Measurements from ENCODE around the gene NPL.

NPL gene

GRCh38 chr1:182869241-182869666, 79.7 kb downstream of the NPL start:
- H3K27ac ChIP-seq = no peak overlapping the region
- H3K9me3 ChIP-seq = no peaks in the 10 kb centered on the region
- H3K36me3 ChIP-seq = peaks cover 99% of the 10 kb centered on the region
- TF ChIP-seq CTCF (IDR thresholded peaks at IDR 0.05) = no peak
- no peaks in the 10 kb centered on the region for H3K4me1 ChIP-seq (ENCODE audit: control insufficient read depth in 1 of 2, insufficient read depth in 1 of 2, low read depth in 1 of 2, low read length in 1 of 2)
- H3K4me3 ChIP-seq (ENCODE audit: low read depth in 1 of 2, low read length in 1 of 2) = no peak overlapping the region
- no peaks in the 10 kb centered on the region for H3K27me3 ChIP-seq

GRCh38 chr1:182872881-182873280, 83.3 kb downstream of the NPL start:
- no peaks in the 10 kb centered on the region for H3K27me3 ChIP-seq
- peaks cover 100% of the 10 kb centered on the region for H3K36me3 ChIP-seq
- no peaks in the 10 kb centered on the region for H3K9me3 ChIP-seq
- no peak for TF ChIP-seq CTCF (IDR thresholded peaks at IDR 0.05)
- H3K4me3 ChIP-seq (ENCODE audit: low read depth in 1 of 2, low read length in 1 of 2) = no peak overlapping the region
- H3K27ac ChIP-seq = no peak overlapping the region
- no peaks in the 10 kb centered on the region for H3K4me1 ChIP-seq (ENCODE audit: control insufficient read depth in 1 of 2, insufficient read depth in 1 of 2, low read depth in 1 of 2, low read length in 1 of 2)

- Histone ChIP-seq H3K4me3 (ENCODE audit: low read depth in 1 of 2, low read length in 1 of 2) (no peak overlapping the region), H3K27ac (no peak overlapping the region), H3K27me3 (no peaks in the 10 kb centered on the region), H3K36me3 (peaks cover 100% of the 10 kb centered on the region), H3K9me3 (no peaks in the 10 kb centered on the region), H3K4me1 (ENCODE audit: control insufficient read depth in 1 of 2, insufficient read depth in 1 of 2, low read depth in 1 of 2, low read length in 1 of 2) (no peaks in the 10 kb centered on the region)
- TF ChIP-seq CTCF (IDR thresholded peaks at IDR 0.05) = no peak
These were observed 86.3 kb downstream of the NPL start for GRCh38 chr1:182875889-182876288.

GRCh38 chr1:182877331-182877730, 87.8 kb downstream of the NPL start:
- Histone ChIP-seq H3K27me3 (no peaks in the 10 kb centered on the region), H3K36me3 (peaks cover 100% of the 10 kb centered on the region), H3K4me3 (ENCODE audit: low read depth in 1 of 2, low read length in 1 of 2) (no peak overlapping the region), H3K27ac (no peak overlapping the region), H3K9me3 (no peaks in the 10 kb centered on the region), H3K4me1 (ENCODE audit: control insufficient read depth in 1 of 2, insufficient read depth in 1 of 2, low read depth in 1 of 2, low read length in 1 of 2) (no peaks in the 10 kb centered on the region)
- TF ChIP-seq CTCF (IDR thresholded peaks at IDR 0.05) = no peak

GRCh38 chr1:182877842-182878241, 88.3 kb downstream of the NPL start:
- no peaks in the 10 kb centered on the region for H3K27me3 ChIP-seq
- no peak overlapping the region for H3K4me3 ChIP-seq (ENCODE audit: low read depth in 1 of 2, low read length in 1 of 2)
- H3K27ac ChIP-seq = no peak overlapping the region
- peaks cover 100% of the 10 kb centered on the region for H3K36me3 ChIP-seq
- no peak for TF ChIP-seq CTCF (IDR thresholded peaks at IDR 0.05)
- H3K9me3 ChIP-seq = no peaks in the 10 kb centered on the region
- no peaks in the 10 kb centered on the region for H3K4me1 ChIP-seq (ENCODE audit: control insufficient read depth in 1 of 2, insufficient read depth in 1 of 2, low read depth in 1 of 2, low read length in 1 of 2)

All from neutrophil (primary cell).